H1 (cell line): ENCODE results near the gene RNF214. TPM values are rescaled to one million over a fixed set of nuclear protein-coding genes. Genes with fewer than 3 reads are reported as not detected.

Experiments
- CBX8 ChIP-seq: fragments of 300-800, 300-1000 bp; sonication (generic); IDR thresholded peaks from 2 replicates; pipeline ENCODE4 v1.7.1; 2016; ENCODE audit warnings: low read depth, low read length, borderline replicate concordance
- CHD1 ChIP-seq: IDR thresholded peaks from 2 replicates; pipeline ENCODE4 v1.6.1; 2012; ENCODE audit warnings: low read depth, low read length, improper control_type of control experiment
- CTBP2 ChIP-seq: IDR thresholded peaks from 2 replicates; pipeline ENCODE4 v1.7.0; 2011; ENCODE audit warnings: borderline replicate concordance, mild to moderate bottlenecking, moderate library complexity, mixed read lengths, low read length; ENCODE audit not compliant: insufficient read depth, insufficient read length
- EP300 ChIP-seq, 2 experiments: IDR thresholded peaks; 1 replicate in 1 of 2; 2 replicates in 1 of 2; pipeline ENCODE4 v1.6.1; 2011 to 2012; ENCODE audit warnings: low read depth in 2 of 2, low read length in 2 of 2, mild to moderate bottlenecking in 2 of 2, borderline replicate concordance in 1 of 2, inconsistent platforms in 1 of 2, moderate library complexity in 1 of 2
- HDAC6 ChIP-seq: IDR thresholded peaks from one replicate; pipeline ENCODE4 v1.7.1; 2012; ENCODE audit warnings: low read depth, mild to moderate bottlenecking, inconsistent platforms, low read length, moderate library complexity
- JUND ChIP-seq: IDR thresholded peaks from 2 replicates; pipeline ENCODE4 v1.6.1; 2011; ENCODE audit warnings: mild to moderate bottlenecking, improper control_type of control experiment, low read length
- POLR2A ChIP-seq, 2 experiments: IDR thresholded peaks; 1 replicate in 1 of 2; 2 replicates in 1 of 2; pipeline ENCODE4 v1.6.1; 2011; ENCODE audit warnings: low read depth in 2 of 2, low read length in 2 of 2, mild to moderate bottlenecking in 2 of 2; ENCODE audit errors: control extremely low read depth in 1 of 2
- SIRT6 ChIP-seq: IDR thresholded peaks from one replicate; pipeline ENCODE4 v1.7.1; 2012; ENCODE audit warnings: low read length, inconsistent platforms
- ZNF274 ChIP-seq: IDR thresholded peaks from 2 replicates; pipeline ENCODE4 v1.7.0; 2012; ENCODE audit warnings: low read length, borderline replicate concordance; ENCODE audit errors: extremely low read depth
- polyA plus RNA-seq, 7 experiments: library from polyadenylated mRNA; depleted of rRNA in 3 of 7; stranded (reverse) in 5 of 7; unstranded in 2 of 7; fragments of >200 nt in 5 of 7; fragments of 200-250 nt in 2 of 7; gene quantifications; 1 replicate in 5 of 7; 2 replicates in 1 of 7; 4 replicates in 1 of 7; pipeline versions ENCODE4 v1.2.1 to v1.2.3, GENCODE V29; 2011 to 2013; ENCODE audit warnings: missing spikeins in 2 of 7, mixed read lengths in 2 of 7
- total RNA-seq: library from RNA; stranded (reverse); fragmentation: NEBNext Ultra II Directional; extraction: Animal tissue kit (Norgen Biotek cat#: 25700); gene quantifications from 2 replicates; pipeline ENCODE4 v1.2.1, GENCODE V29; 2021
- TF ChIP-seq, protein P1 (sequence below): fragments of 300-600 bp; sonication (generic); IDR thresholded peaks from 2 replicates; pipeline ENCODE4 v1.7.1; 2012; ENCODE audit warnings: low read length, moderate library complexity, mild to moderate bottlenecking, inconsistent platforms; ENCODE audit not compliant: insufficient replicate concordance

Gene RNF214
- total and polyA plus RNA-seq, 2 of the 8 experiments (the other 6 are each of a cell fraction or from before 2014, with no cell fraction given), result 34.9 to 35.6 TPM

DNA sequence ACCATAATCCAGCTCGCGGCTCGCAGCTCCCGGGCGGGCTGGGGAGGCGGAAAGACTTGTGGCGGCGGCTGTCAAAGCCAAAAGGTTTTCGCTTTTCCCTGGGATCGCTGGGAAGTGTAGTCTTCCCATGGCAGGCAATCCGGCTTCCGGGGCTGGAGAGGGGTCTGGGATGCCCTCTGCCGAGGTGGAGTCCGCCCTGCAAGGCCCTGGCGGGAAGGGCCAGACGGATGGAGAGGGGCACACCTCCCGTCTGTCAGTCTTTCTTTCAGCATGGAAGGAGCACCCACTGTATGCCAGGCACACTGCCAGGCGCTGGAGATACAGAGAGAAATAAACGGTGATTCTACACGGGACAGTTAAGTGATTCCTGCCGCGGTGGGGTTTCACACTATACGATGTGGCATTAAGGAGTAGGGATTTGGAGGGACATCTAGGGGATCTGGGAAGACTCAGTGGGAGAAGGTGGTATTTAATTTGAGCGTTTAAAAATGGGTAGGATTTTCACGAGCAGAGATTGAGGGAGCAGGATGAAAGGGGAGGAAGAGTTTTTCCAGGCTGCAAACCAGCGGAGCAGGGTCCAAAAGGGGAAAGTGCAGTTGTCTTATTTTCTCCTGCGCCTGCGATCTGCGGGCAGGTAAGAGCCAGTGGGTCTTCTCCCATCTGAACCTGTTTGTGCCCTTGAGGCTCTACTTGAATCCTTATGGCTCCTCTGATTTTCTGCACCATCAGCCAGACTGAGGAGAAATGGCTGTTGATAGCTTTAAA, 83.9 kb downstream of the RNF214 start, which contains the start of gene BACE1 (continued):
- TF ChIP-seq EP300 (IDR thresholded peaks at IDR 0.05; ENCODE audit: borderline replicate concordance in 1 of 2, low read depth in 2 of 2, low read length in 2 of 2) (no peak), JUND (no peak), CTBP2 (no peak), ZNF274 (no peak), CBX8 (no peak), CHD1 (no peak), HDAC6 (no peak), POLR2A (IDR thresholded peaks at IDR 0.05; ENCODE audit: control extremely low read depth in 1 of 2, low read depth in 2 of 2, low read length in 2 of 2) (no peak), SIRT6 (no peak)
- TF ChIP-seq, protein P1, sequence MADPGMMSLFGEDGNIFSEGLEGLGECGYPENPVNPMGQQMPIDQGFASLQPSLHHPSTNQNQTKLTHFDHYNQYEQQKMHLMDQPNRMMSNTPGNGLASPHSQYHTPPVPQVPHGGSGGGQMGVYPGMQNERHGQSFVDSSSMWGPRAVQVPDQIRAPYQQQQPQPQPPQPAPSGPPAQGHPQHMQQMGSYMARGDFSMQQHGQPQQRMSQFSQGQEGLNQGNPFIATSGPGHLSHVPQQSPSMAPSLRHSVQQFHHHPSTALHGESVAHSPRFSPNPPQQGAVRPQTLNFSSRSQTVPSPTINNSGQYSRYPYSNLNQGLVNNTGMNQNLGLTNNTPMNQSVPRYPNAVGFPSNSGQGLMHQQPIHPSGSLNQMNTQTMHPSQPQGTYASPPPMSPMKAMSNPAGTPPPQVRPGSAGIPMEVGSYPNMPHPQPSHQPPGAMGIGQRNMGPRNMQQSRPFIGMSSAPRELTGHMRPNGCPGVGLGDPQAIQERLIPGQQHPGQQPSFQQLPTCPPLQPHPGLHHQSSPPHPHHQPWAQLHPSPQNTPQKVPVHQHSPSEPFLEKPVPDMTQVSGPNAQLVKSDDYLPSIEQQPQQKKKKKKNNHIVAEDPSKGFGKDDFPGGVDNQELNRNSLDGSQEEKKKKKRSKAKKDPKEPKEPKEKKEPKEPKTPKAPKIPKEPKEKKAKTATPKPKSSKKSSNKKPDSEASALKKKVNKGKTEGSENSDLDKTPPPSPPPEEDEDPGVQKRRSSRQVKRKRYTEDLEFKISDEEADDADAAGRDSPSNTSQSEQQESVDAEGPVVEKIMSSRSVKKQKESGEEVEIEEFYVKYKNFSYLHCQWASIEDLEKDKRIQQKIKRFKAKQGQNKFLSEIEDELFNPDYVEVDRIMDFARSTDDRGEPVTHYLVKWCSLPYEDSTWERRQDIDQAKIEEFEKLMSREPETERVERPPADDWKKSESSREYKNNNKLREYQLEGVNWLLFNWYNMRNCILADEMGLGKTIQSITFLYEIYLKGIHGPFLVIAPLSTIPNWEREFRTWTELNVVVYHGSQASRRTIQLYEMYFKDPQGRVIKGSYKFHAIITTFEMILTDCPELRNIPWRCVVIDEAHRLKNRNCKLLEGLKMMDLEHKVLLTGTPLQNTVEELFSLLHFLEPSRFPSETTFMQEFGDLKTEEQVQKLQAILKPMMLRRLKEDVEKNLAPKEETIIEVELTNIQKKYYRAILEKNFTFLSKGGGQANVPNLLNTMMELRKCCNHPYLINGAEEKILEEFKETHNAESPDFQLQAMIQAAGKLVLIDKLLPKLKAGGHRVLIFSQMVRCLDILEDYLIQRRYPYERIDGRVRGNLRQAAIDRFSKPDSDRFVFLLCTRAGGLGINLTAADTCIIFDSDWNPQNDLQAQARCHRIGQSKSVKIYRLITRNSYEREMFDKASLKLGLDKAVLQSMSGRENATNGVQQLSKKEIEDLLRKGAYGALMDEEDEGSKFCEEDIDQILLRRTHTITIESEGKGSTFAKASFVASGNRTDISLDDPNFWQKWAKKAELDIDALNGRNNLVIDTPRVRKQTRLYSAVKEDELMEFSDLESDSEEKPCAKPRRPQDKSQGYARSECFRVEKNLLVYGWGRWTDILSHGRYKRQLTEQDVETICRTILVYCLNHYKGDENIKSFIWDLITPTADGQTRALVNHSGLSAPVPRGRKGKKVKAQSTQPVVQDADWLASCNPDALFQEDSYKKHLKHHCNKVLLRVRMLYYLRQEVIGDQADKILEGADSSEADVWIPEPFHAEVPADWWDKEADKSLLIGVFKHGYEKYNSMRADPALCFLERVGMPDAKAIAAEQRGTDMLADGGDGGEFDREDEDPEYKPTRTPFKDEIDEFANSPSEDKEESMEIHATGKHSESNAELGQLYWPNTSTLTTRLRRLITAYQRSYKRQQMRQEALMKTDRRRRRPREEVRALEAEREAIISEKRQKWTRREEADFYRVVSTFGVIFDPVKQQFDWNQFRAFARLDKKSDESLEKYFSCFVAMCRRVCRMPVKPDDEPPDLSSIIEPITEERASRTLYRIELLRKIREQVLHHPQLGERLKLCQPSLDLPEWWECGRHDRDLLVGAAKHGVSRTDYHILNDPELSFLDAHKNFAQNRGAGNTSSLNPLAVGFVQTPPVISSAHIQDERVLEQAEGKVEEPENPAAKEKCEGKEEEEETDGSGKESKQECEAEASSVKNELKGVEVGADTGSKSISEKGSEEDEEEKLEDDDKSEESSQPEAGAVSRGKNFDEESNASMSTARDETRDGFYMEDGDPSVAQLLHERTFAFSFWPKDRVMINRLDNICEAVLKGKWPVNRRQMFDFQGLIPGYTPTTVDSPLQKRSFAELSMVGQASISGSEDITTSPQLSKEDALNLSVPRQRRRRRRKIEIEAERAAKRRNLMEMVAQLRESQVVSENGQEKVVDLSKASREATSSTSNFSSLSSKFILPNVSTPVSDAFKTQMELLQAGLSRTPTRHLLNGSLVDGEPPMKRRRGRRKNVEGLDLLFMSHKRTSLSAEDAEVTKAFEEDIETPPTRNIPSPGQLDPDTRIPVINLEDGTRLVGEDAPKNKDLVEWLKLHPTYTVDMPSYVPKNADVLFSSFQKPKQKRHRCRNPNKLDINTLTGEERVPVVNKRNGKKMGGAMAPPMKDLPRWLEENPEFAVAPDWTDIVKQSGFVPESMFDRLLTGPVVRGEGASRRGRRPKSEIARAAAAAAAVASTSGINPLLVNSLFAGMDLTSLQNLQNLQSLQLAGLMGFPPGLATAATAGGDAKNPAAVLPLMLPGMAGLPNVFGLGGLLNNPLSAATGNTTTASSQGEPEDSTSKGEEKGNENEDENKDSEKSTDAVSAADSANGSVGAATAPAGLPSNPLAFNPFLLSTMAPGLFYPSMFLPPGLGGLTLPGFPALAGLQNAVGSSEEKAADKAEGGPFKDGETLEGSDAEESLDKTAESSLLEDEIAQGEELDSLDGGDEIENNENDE, result no peak
